Stimulated activated CD4-positive, alpha-beta T cell treated with anti-CD3 and anti-CD28 coated beads, TNF-alpha, amount 100 ng/mL, for 24 hours (primary cell): Measurements from ENCODE around the gene IVL.

ENCODE experiments used
- DNase-seq, 3 experiments: peaks; one replicate each; pipeline ENCODE4 v3.0.0-alpha.2; 2020; ENCODE audit warnings: low read depth in 3 of 3

The IVL gene

GRCh38 chr1:152886758-152887409, 21.5 kb upstream of the IVL start:
- DNase-seq: no peak

- no peak for DNase-seq
Measured at GRCh38 chr1:152888126-152888525, 20.2 kb upstream of the IVL start.

- no peak for DNase-seq
Measured at GRCh38 chr1:152899027-152899426, 9.3 kb upstream of the IVL start.

- DNase-seq: no peak
Measured at GRCh38 chr1:152899883-152900282, 8.5 kb upstream of the IVL start.

GRCh38 chr1:152901631-152902030, 6.7 kb upstream of the IVL start:
- no peak for DNase-seq

GRCh38 chr1:152902636-152903035, 5.7 kb upstream of the IVL start:
- DNase-seq: no peak

- DNase-seq: no peak
Measured at GRCh38 chr1:152904688-152905440, 3.5 kb upstream of the IVL start.

GRCh38 chr1:152906023-152906565, 2.3 kb upstream of the IVL start:
- no peak for DNase-seq

GRCh38 chr1:152909206-152909605, 860 bp downstream of the IVL start:
- DNase-seq: no peak

GRCh38 chr1:152912471-152912870, 4.1 kb downstream of the IVL start:
- DNase-seq: no peak

- DNase-seq: no peak
Measured at GRCh38 chr1:152912900-152913299, 4.6 kb downstream of the IVL start.

GRCh38 chr1:152917794-152918193, 9.4 kb downstream of the IVL start:
- no peak for DNase-seq

- no peak for DNase-seq
Measured at GRCh38 chr1:152919071-152919470, 10.7 kb downstream of the IVL start.

- no peak for DNase-seq
Measured at GRCh38 chr1:152924191-152924590, 15.8 kb downstream of the IVL start.

GRCh38 chr1:152926091-152926490, 17.7 kb downstream of the IVL start:
- no peak for DNase-seq

- DNase-seq: no peak
Measured at GRCh38 chr1:152928671-152929070, 20.3 kb downstream of the IVL start.

- no peak for DNase-seq
Measured at GRCh38 chr1:152932170-152932811, 23.9 kb downstream of the IVL start.

GRCh38 chr1:152933196-152933595, 24.9 kb downstream of the IVL start:
- no peak for DNase-seq

GRCh38 chr1:152940614-152941013, 32.3 kb downstream of the IVL start:
- DNase-seq: no peak

GRCh38 chr1:152941037-152941711, 32.8 kb downstream of the IVL start:
- DNase-seq: no peak

GRCh38 chr1:152942161-152942560, 33.8 kb downstream of the IVL start:
- no peak for DNase-seq

- DNase-seq: no peak
Measured at GRCh38 chr1:152946248-152946647, 37.9 kb downstream of the IVL start.
